NCI-H2196 treated with DMSO at 0.1 percent for 48 hours (cell line): Measurements from ENCODE around the gene CYP46A1.

ENCODE experiments used
- DNase-seq: peaks from one replicate; lab custom pipeline; 2025; ENCODE audit not compliant: unreplicated experiment; lab: John Stamatoyannopoulos, UW

Gene CYP46A1

GRCh38 chr14:99727096-99727870, 43.2 kb downstream of the CYP46A1 start:
- DNase-seq = no peak

DNA sequence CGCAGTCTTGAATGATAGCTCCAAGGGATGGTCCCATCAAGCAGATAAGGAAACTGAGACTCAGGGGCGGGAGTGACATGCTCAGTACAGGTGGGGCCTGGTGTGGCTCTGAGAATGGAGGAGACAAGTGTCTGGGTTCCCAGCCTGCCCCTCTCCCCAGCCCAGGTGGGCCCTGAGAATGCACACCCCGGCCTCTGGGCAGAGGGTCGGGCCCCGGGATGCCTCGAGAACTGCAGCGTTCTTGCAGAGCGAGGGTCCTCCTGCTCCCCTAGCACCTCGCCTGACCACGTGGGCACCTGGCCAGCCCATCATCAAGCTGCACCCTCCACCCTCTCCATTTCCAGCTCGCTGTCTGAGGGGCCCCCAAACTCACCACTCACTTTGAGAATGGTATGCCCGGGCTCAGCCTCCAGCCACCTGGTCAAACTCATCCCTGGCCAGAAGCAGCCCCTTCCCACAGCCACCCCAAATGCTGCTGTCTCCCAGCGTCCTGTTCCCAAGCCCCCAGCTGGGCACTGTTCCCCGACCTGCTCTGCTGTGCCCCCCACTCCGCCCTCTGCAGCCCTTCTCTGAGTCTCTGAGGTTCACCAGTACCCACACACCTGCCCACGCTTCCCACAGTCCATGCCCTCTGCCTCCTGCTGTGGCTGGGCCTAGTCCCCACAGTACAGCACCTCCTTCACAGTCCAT, 44.3 kb downstream of the CYP46A1 start:
- no peak for DNase-seq

GRCh38 chr14:99728981-99729451, 44.9 kb downstream of the CYP46A1 start:
- no peak for DNase-seq

- no peak for DNase-seq
These were observed 46.1 kb downstream of the CYP46A1 start for GRCh38 chr14:99729991-99730875.

- no peak for DNase-seq
These were observed 46.9 kb downstream of the CYP46A1 start for GRCh38 chr14:99730876-99731546.

DNA sequence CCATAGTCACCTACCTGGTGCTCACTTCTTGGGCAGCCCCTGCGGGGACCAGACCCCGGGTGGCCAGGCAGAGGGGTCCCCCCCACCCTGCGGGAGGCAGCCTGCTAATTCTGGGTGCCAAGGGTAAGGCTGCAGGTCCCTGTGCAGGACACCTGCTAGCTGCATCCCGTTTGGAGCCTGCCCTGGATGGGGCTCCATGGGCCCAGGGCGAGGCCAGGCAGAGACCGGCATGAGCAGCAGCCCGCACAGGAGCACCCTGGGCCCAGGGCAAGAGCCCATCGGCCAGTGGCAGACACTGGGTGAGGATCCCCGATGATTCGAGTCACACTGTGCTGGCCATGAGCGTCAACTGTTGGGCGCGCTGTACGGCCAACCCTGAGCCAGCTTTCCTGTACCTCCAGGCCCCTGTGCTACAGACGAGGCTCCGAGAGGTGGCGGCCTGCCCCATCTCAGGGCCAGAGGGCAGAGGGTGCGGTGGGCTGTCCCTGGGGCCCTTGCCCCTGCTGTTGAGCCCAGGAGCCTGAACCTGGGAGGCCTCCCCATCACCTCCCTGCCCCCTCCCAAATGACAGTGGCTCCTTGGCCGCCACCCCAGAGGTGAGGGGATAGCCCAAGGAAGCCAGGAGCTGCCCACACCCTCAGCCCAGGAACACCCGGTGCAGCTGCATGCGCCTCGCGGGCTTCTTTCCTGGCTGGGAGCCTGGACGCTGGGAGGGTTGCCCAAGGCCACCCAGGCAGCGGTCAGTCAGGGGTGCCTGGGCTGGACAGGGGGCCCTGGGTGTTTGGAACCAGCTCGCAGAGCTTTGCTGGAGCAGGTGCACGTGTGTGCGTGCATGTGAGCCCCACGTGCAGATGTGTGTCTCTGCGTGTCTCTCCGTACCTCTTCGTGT, 47.7 kb downstream of the CYP46A1 start:
- DNase-seq = no peak

DNA sequence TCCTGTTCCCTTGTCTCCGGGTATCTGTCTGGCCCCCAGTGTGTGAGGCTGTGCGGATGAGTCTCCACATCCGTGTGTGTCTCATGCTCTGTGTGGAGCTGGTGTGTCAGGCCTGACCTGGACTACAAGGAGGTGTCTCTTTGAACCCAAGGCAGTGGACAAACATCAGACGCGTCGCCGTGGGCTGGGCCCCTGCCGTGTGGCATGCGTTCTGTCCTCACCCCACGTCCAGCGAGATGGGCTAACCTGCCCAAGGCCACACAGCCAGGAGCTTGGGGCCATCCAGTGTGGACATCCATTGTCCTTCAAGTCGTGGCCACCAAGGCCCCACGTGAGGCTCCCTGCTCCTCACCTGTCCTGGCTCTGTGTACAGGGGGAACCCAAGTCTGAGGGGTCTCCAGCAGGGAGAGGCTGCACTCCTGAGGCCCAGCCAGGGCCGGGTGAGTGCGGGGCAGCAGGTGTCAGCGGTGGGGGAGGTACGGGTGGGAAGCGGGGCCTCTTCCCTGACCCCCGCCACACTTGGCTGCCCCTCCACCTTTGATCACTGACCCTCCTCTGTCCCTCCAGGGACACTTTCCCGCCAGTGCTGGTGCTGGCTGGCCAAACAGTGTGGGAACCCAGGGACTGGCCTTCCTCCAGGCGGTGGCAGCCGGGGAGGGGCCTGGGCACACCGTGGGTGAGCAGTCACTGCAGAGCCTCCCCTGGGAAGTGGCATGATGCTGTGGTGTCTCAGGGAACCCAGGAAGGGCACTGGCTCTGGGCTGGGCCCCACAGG, 48.5 kb downstream of the CYP46A1 start:
- DNase-seq = no peak

- no peak for DNase-seq
These were observed 49.1 kb downstream of the CYP46A1 start for GRCh38 chr14:99733211-99733539.

DNA sequence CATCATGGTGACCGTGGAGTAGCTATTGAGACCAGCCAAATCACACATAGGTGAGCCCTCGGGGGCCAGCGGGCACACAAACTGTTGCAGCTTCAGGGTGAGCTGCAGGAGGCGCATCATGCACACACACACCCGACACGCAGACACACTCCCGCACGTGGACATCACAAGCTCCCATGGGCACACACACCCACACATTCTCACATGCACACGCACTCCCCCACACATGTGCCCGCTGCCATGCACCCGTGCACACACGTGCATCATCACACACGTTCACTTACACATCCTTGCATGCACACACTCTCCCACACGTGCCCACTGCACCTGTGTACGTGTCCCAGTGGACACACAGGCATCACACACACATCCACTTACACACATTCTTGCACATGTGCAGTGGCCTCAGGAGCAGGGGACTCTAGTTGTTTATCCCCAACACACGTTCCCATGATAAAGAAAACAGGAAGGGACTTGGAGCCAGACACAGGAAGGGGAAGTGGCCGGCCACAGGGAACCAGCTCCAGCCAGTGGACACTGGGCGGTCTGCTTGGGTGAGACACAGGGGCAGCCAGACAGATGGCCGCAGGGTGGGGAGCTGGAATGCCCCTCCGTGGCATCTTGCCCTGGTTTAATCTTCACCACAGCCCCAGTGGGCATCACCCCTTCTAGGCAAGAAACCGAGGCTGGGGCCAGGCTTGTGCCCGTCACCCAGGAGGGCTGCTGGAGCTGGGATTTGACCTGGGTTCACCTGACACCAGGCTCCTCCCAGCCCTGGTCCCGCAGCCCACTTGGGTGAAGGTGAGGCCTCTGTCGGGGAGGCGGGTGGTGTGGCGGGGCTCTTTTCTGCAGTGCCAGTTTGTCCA, 49.7 kb downstream of the CYP46A1 start:
- DNase-seq = no peak

- no peak for DNase-seq
These were observed 50.4 kb downstream of the CYP46A1 start for GRCh38 chr14:99734406-99735051.

- no peak for DNase-seq
These were observed 51.4 kb downstream of the CYP46A1 start for GRCh38 chr14:99735189-99736135.

DNA sequence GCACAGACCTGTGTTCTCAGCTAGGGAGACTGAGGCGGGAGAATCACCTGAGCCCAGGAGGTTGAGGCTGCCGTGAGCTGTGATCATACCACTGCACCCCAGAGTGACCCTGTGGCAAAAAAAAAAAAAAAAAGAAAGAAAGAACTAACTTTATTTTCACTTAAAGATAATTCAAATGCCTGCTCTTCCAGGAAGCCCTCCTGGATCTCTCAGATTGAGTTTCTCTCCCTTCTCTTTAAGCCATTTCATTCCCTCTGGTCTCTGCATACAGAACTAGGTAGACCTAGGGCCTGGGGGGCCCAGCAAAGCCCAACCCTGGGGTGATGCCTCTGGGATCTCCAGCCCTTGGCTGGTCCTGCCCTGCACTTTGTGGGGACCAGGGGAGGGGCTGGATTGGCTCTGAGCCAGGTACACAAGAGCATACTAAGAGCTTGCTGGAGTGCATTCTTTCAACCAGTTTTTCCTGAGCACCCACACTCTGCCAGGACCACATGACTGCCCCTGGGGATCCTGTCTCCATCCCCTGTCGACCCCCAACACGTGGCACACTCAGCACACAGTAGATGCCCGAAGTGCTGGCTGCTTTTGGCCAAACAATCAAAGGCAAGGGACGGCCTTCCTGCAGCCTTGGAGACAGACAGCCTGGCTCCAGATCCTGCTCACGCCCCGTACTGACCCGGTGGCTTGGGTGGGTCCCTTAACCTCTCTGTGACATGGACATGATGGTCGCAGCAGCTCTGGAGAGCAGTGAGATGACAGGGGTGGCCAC, 52.7 kb downstream of the CYP46A1 start:
- DNase-seq = no peak

- no peak for DNase-seq
These were observed 53.4 kb downstream of the CYP46A1 start for GRCh38 chr14:99737451-99737951.

GRCh38 chr14:99737956-99738667, 54.0 kb downstream of the CYP46A1 start:
- DNase-seq = no peak

GRCh38 chr14:99740411-99740810, 56.3 kb downstream of the CYP46A1 start:
- DNase-seq = no peak
